GM23338 (cell line): ENCODE results near the gene SMARCD2. TPM values are rescaled to one million over a fixed set of nuclear protein-coding genes. Genes with fewer than 3 reads are reported as not detected.
"Not testable (repeated sequence)": the region's sequence is repeated elsewhere in the genome, so short reads cannot be mapped to it uniquely, and the experiment has no call there.

Source experiments
- ATAC-seq: fragments of 200-7000 bp; cut with Tn5 transposase; 3 replicates; pipeline ENCODE4 v1.9.1; 2020
- DNase-seq: peaks from one replicate; pipeline ENCODE4 v3.0.0-alpha.2; 2015; ENCODE audit warnings: low spot score
- H2AFZ ChIP-seq: fragments of 200-600 bp; sonication (generic); 2 replicates; pipeline ENCODE4 v1.8.0; 2016; ENCODE audit warnings: antibody characterized with exemption, mild to moderate bottlenecking, moderate library complexity
- H3F3A ChIP-seq: fragments of 200-600 bp; sonication (generic); replicated peaks from 2 replicates; pipeline ENCODE4 v1.8.0; 2017; ENCODE audit warnings: antibody characterized with exemption, mixed run types, low read depth
- H3K27ac ChIP-seq: fragments of 200-600 bp; sonication (generic); 2 replicates; pipeline ENCODE4 v1.6.1; 2016; ENCODE audit warnings: low read depth
- H3K27me3 ChIP-seq: fragments of 200-600 bp; sonication (generic); 2 replicates; pipeline ENCODE4 v1.8.0; 2016; ENCODE audit warnings: mild to moderate bottlenecking, mixed run types, moderate library complexity; ENCODE audit not compliant: insufficient read depth
- H3K36me3 ChIP-seq: fragments of 200-600 bp; sonication (generic); 2 replicates; pipeline ENCODE4 v1.8.0; 2016; ENCODE audit warnings: mild to moderate bottlenecking; ENCODE audit not compliant: insufficient read depth
- H3K4me1 ChIP-seq: fragments of 200-600 bp; sonication (generic); 2 replicates; pipeline ENCODE4 v1.8.0; 2016; ENCODE audit warnings: mild to moderate bottlenecking, moderate library complexity; ENCODE audit not compliant: insufficient read depth
- H3K4me2 ChIP-seq: fragments of 200-600 bp; sonication (generic); 2 replicates; pipeline ENCODE4 v1.7.1; 2017; ENCODE audit warnings: mixed run types
- H3K4me3 ChIP-seq: fragments of 200-600 bp; sonication (generic); 2 replicates; pipeline ENCODE4 v1.6.1; 2016; ENCODE audit warnings: mixed run types
- H3K79me2 ChIP-seq: fragments of 200-600 bp; sonication (generic); replicated peaks from 2 replicates; pipeline ENCODE4 v1.8.0; 2017; ENCODE audit warnings: mild to moderate bottlenecking; ENCODE audit not compliant: insufficient read depth
- H3K9me2 ChIP-seq: fragments of 200-600 bp; sonication (generic); 2 replicates; pipeline ENCODE4 v1.8.0; 2017; ENCODE audit not compliant: insufficient read depth
- H4K20me1 ChIP-seq: fragments of 200-600 bp; sonication (generic); replicated peaks from 2 replicates; pipeline ENCODE4 v1.8.0; 2017; ENCODE audit warnings: mild to moderate bottlenecking; ENCODE audit not compliant: insufficient read depth
- H3K27ac Mint-ChIP-seq: 2 replicates; pipeline ENCODE4 v1.8.0; 2020; ENCODE audit warnings: inconsistent platforms, mild to moderate bottlenecking, moderate library complexity, mixed read lengths
- H3K27me3 Mint-ChIP-seq: 3 replicates; pipeline ENCODE4 v1.8.0; 2022; ENCODE audit warnings: low read depth, mild to moderate bottlenecking, moderate library complexity, mixed read lengths, inconsistent platforms; ENCODE audit not compliant: insufficient read depth, poor library complexity
- H3K36me3 Mint-ChIP-seq: 3 replicates; pipeline ENCODE4 v1.8.0; 2021; ENCODE audit warnings: low read depth, mild to moderate bottlenecking, inconsistent platforms, moderate library complexity, mixed read lengths
- H3K4me1 Mint-ChIP-seq: 3 replicates; pipeline ENCODE4 v1.8.0; 2020; ENCODE audit warnings: mild to moderate bottlenecking, inconsistent platforms, mixed read lengths
- H3K4me3 Mint-ChIP-seq: 3 replicates; pipeline ENCODE4 v1.8.0; 2021; ENCODE audit warnings: moderate library complexity, mild to moderate bottlenecking, inconsistent platforms, mixed read lengths
- H3K9me3 Mint-ChIP-seq: 3 replicates; pipeline ENCODE4 v1.8.0; 2020; ENCODE audit warnings: moderate library complexity, mild to moderate bottlenecking, inconsistent platforms, mixed read lengths
- CREB1 ChIP-seq: fragments of 250-450 bp; sonication (Bioruptor Pico); IDR thresholded peaks from 2 replicates; pipeline ENCODE4 v1.5.0; 2020; ENCODE audit warnings: low read depth, mild to moderate bottlenecking, moderate library complexity
- EZH2 ChIP-seq: fragments of 200-600 bp; sonication (generic); IDR thresholded peaks from one replicate; pipeline ENCODE4 v1.8.0; 2017; ENCODE audit warnings: antibody characterized with exemption, mild to moderate bottlenecking, low read depth; ENCODE audit not compliant: unreplicated experiment
- JUNB ChIP-seq: IDR thresholded peaks from one replicate; pipeline ENCODE4 v1.6.1; 2016; ENCODE audit warnings: antibody characterized with exemption; ENCODE audit not compliant: unreplicated experiment
- POLR2AphosphoS5 ChIP-seq: IDR thresholded peaks from 2 replicates; pipeline ENCODE4 v1.6.1; 2016; ENCODE audit warnings: antibody characterized with exemption, low read depth
- STAT1 ChIP-seq: IDR thresholded peaks from one replicate; pipeline ENCODE4 v1.6.1; 2016; ENCODE audit warnings: antibody characterized with exemption; ENCODE audit not compliant: unreplicated experiment
- polyA plus RNA-seq: library from polyadenylated mRNA; unstranded; fragments of >200 nt; fragmentation: Nextera tagmentation; extraction: Ambion mirVana; gene quantifications from 2 replicates; pipeline ENCODE4 v1.2.1, GENCODE V29; 2016
- total RNA-seq: library from RNA; depleted of rRNA; stranded (reverse); fragments of >200 nt; shearing (Covaris generic); gene quantifications from 2 replicates; pipeline ENCODE4 v1.2.3, GENCODE V29; 2014
- TF ChIP-seq, protein P1 (sequence below), 2 experiments: fragments of 200-600 bp in 1 of 2; sonication (generic) in 1 of 2; conservative IDR thresholded peaks; 2 replicates each; pipeline versions ENCODE4 v1.5.1 to v1.6.1; 2016 to 2017; ENCODE audit warnings: antibody characterized with exemption in 2 of 2, low read depth in 2 of 2, mild to moderate bottlenecking in 2 of 2, moderate library complexity in 1 of 2
- TF ChIP-seq, protein P2 (sequence below): IDR thresholded peaks from 2 replicates; pipeline ENCODE4 v1.6.1; 2016; ENCODE audit warnings: antibody characterized with exemption
- TF ChIP-seq, protein P3 (sequence below): fragments of 250-450 bp; sonication (Bioruptor Pico); IDR thresholded peaks from 2 replicates; pipeline ENCODE4 v1.5.0; 2020; ENCODE audit warnings: mild to moderate bottlenecking, moderate library complexity

SMARCD2 gene
- total and polyA plus RNA-seq, 2 experiments from 2014 or later: 36.4 to 133 TPM

DNA sequence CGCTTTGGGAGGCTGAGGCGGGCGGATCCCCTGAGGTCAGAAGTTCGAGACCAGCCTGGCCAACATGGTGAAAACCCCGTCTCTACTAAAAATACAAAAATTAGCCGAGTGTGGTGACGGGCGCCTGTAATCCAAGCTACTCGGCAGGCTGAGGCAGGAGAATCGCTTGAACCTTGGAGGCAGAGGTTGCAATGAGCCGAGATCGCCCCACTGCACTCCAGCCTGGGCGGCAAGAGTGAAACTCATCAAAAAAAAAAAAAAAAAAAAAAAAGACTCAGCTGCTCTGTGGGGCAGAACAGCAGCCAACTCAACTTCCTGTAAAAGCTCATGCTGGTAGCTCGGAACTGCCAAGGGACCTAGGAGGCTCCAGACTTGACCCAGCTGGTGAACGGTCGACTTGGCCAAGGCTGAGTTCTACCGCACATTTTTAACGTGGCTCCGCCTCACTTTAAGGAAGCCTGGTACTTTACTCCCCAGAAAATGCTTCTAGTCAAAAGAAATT, 953 bp upstream of the SMARCD2 start:
- H3K27me3 ChIP-seq: peaks cover 38% of the 10 kb centered on the region
- peak overlapping the region; percentile 79; the same call in 1 of the 2 replicates for H3K27ac ChIP-seq
- Mint-ChIP-seq H3K4me1 (peaks cover 32% of the 10 kb centered on the region), H3K4me3 (peak overlapping the region; percentile 85), H3K27me3 (peaks cover 21% of the 10 kb centered on the region), H3K27ac (peak overlapping the region; percentile 80)
- not testable (repeated sequence) for H3K36me3 ChIP-seq, ATAC-seq, H3K36me3 Mint-ChIP-seq, H4K20me1 ChIP-seq, H3K9me3 Mint-ChIP-seq, DNase-seq, H3K9me2 ChIP-seq
- peaks cover 29% of the 10 kb centered on the region for H3K79me2 ChIP-seq
- H3F3A ChIP-seq: peaks cover 15% of the 10 kb centered on the region; the same call in 1 of the 2 replicates
- peak overlapping the region; percentile 71 for H3K4me2 ChIP-seq
- peak overlapping the region; percentile 94 for H3K4me3 ChIP-seq
- H3K4me1 ChIP-seq: peaks cover 24% of the 10 kb centered on the region
- H2AFZ ChIP-seq: peak overlapping the region; percentile 94

DNA sequence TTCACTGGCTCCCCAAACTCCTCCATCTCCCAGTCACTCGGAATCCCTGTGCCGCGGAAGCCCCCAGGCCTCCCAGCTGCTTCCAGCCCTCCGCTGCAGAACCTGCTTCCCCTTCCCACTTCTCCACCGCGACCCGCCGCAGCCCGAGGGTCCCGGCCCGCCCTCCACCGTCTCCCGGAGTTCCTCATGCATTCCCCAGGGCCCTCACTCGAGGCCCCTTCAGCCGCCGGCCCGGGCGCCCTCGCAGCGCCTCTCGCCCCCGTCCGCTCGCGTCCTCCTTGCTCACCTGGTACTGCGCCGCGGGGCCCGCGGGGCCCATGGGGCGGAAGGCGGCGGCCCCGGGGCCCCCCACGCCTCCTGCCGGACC, 329 bp downstream of the SMARCD2 start:
- 0 out of 2 replicates have a peak, but pooled peaks cover 8% of the 10 kb centered on the region for H3F3A ChIP-seq
- Mint-ChIP-seq H3K4me3 (peak overlapping the region; percentile 97), H3K9me3 (no peaks in the 10 kb centered on the region), H3K36me3 (peaks cover under 1% of the 10 kb centered on the region; the same call in 2 of the 3 replicates), H3K4me1 (peaks cover 37% of the 10 kb centered on the region), H3K27ac (peak overlapping the region; percentile 93), H3K27me3 (peaks cover 13% of the 10 kb centered on the region)
- ATAC-seq (peak; percentile 7), DNase-seq (peak; percentile 62)
- H3K27ac ChIP-seq: 0 out of 2 replicates have a peak overlapping the region, but pooled peaks have one; percentile 66
- peaks cover 39% of the 10 kb centered on the region for H3K79me2 ChIP-seq
- no peaks in the 10 kb centered on the region for H3K9me2 ChIP-seq
- peak overlapping the region; percentile 80; the same call in 1 of the 2 replicates for H2AFZ ChIP-seq
- H4K20me1 ChIP-seq: peaks cover 7% of the 10 kb centered on the region; the same call in 1 of the 2 replicates
- peaks cover 25% of the 10 kb centered on the region for H3K27me3 ChIP-seq
- H3K36me3 ChIP-seq: no peaks in the 10 kb centered on the region
- H3K4me2 ChIP-seq: peak overlapping the region; percentile 97
- H3K4me3 ChIP-seq: peak overlapping the region; percentile 94
- peaks cover 28% of the 10 kb centered on the region for H3K4me1 ChIP-seq
- TF ChIP-seq STAT1: no peak
- no peak for TF ChIP-seq CREB1
- no peak for TF ChIP-seq POLR2AphosphoS5
- no peak for TF ChIP-seq EZH2
- TF ChIP-seq, protein P1, sequence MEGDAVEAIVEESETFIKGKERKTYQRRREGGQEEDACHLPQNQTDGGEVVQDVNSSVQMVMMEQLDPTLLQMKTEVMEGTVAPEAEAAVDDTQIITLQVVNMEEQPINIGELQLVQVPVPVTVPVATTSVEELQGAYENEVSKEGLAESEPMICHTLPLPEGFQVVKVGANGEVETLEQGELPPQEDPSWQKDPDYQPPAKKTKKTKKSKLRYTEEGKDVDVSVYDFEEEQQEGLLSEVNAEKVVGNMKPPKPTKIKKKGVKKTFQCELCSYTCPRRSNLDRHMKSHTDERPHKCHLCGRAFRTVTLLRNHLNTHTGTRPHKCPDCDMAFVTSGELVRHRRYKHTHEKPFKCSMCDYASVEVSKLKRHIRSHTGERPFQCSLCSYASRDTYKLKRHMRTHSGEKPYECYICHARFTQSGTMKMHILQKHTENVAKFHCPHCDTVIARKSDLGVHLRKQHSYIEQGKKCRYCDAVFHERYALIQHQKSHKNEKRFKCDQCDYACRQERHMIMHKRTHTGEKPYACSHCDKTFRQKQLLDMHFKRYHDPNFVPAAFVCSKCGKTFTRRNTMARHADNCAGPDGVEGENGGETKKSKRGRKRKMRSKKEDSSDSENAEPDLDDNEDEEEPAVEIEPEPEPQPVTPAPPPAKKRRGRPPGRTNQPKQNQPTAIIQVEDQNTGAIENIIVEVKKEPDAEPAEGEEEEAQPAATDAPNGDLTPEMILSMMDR (conservative IDR thresholded peaks at IDR 0.05; ENCODE audit: low read depth in 2 of 2): no peak
- TF ChIP-seq JUNB: no peak
- TF ChIP-seq, protein P2, sequence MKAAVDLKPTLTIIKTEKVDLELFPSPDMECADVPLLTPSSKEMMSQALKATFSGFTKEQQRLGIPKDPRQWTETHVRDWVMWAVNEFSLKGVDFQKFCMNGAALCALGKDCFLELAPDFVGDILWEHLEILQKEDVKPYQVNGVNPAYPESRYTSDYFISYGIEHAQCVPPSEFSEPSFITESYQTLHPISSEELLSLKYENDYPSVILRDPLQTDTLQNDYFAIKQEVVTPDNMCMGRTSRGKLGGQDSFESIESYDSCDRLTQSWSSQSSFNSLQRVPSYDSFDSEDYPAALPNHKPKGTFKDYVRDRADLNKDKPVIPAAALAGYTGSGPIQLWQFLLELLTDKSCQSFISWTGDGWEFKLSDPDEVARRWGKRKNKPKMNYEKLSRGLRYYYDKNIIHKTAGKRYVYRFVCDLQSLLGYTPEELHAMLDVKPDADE: no peak
- TF ChIP-seq, protein P3, sequence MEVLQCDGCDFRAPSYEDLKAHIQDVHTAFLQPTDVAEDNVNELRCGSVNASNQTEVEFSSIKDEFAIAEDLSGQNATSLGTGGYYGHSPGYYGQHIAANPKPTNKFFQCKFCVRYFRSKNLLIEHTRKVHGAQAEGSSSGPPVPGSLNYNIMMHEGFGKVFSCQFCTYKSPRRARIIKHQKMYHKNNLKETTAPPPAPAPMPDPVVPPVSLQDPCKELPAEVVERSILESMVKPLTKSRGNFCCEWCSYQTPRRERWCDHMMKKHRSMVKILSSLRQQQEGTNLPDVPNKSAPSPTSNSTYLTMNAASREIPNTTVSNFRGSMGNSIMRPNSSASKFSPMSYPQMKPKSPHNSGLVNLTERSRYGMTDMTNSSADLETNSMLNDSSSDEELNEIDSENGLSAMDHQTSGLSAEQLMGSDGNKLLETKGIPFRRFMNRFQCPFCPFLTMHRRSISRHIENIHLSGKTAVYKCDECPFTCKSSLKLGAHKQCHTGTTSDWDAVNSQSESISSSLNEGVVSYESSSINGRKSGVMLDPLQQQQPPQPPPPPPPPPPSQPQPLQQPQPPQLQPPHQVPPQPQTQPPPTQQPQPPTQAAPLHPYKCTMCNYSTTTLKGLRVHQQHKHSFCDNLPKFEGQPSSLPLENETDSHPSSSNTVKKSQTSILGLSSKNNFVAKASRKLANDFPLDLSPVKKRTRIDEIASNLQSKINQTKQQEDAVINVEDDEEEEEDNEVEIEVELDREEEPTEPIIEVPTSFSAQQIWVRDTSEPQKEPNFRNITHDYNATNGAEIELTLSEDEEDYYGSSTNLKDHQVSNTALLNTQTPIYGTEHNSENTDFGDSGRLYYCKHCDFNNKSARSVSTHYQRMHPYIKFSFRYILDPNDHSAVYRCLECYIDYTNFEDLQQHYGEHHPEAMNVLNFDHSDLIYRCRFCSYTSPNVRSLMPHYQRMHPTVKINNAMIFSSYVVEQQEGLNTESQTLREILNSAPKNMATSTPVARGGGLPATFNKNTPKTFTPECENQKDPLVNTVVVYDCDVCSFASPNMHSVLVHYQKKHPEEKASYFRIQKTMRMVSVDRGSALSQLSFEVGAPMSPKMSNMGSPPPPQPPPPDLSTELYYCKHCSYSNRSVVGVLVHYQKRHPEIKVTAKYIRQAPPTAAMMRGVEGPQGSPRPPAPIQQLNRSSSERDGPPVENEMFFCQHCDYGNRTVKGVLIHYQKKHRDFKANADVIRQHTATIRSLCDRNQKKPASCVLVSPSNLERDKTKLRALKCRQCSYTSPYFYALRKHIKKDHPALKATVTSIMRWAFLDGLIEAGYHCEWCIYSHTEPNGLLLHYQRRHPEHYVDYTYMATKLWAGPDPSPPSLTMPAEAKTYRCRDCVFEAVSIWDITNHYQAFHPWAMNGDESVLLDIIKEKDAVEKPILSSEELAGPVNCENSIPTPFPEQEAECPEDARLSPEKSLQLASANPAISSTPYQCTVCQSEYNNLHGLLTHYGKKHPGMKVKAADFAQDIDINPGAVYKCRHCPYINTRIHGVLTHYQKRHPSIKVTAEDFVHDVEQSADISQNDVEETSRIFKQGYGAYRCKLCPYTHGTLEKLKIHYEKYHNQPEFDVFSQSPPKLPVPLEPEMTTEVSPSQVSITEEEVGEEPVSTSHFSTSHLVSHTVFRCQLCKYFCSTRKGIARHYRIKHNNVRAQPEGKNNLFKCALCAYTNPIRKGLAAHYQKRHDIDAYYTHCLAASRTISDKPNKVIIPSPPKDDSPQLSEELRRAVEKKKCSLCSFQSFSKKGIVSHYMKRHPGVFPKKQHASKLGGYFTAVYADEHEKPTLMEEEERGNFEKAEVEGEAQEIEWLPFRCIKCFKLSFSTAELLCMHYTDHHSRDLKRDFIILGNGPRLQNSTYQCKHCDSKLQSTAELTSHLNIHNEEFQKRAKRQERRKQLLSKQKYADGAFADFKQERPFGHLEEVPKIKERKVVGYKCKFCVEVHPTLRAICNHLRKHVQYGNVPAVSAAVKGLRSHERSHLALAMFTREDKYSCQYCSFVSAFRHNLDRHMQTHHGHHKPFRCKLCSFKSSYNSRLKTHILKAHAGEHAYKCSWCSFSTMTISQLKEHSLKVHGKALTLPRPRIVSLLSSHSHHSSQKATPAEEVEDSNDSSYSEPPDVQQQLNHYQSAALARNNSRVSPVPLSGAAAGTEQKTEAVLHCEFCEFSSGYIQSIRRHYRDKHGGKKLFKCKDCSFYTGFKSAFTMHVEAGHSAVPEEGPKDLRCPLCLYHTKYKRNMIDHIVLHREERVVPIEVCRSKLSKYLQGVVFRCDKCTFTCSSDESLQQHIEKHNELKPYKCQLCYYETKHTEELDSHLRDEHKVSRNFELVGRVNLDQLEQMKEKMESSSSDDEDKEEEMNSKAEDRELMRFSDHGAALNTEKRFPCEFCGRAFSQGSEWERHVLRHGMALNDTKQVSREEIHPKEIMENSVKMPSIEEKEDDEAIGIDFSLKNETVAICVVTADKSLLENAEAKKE (CRISPR knock-in tag): no peak
